ENCODE data around the gene SIN3A.

The SIN3A gene

DNA sequence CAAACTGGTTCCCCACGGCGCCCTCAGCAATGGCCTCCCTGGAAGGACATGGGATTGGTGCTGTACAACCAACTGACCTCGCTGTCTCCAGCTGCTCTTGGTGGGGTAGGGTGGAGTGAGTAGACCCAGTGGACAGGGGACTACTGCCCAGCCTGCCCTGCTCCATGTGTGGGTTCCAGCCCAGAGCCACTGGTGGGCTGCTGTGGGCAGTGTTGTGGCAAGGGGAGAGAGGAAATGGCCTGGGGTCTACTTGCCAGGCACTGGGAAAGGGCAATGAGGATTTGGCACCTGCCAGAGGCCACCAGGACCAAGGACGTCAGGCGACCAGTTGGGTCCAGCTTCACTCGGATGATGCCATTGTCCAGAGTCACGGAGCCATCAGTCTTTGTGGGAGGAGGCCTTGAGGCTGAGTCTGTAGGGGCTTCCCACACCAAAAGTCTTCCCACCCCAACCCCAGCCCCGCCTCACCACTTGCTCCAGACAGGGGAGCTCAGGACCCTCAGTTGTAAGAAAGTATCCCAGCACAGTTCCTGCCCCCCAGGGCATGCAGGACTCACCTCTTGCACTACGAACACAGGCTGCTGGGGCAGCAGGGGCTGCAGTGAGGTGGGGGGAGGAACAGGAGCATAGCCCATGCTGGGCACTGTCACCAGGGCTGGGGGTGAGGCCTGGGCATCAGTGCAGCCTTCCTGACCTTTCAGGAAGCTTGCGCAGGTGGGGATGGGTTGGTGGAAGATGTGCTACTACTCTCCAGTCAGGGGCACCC is 92.5 kb downstream of the SIN3A start:
- H3K9ac ChIP-seq (ENCODE audit: low read depth in 1 of 2, low read length in 2 of 2): no peak overlapping the region
- H3K27ac ChIP-seq (ENCODE audit: low read depth, low read length): no peak overlapping the region
- no peaks in the 10 kb centered on the region for H3K27me3 ChIP-seq (ENCODE audit: control insufficient read depth in 1 of 2, insufficient read depth in 2 of 2, low read length in 2 of 2)
- no peak overlapping the region for H3K4me3 ChIP-seq (ENCODE audit: low read depth in 1 of 2, low read length in 2 of 2)
- H3K4me1 ChIP-seq (ENCODE audit: control insufficient read depth in 1 of 2, insufficient read depth in 2 of 2, low read length in 2 of 2): no peaks in the 10 kb centered on the region
- peaks cover 28 to 83% of the 10 kb centered on the region in 2 donors for H3K36me3 ChIP-seq (ENCODE audit: control insufficient read depth in 1 of 2, insufficient read depth in 2 of 2, low read length in 2 of 2)
- H3K9me3 ChIP-seq (ENCODE audit: control insufficient read depth in 1 of 2, low read length in 2 of 2): no peaks in the 10 kb centered on the region

DNA sequence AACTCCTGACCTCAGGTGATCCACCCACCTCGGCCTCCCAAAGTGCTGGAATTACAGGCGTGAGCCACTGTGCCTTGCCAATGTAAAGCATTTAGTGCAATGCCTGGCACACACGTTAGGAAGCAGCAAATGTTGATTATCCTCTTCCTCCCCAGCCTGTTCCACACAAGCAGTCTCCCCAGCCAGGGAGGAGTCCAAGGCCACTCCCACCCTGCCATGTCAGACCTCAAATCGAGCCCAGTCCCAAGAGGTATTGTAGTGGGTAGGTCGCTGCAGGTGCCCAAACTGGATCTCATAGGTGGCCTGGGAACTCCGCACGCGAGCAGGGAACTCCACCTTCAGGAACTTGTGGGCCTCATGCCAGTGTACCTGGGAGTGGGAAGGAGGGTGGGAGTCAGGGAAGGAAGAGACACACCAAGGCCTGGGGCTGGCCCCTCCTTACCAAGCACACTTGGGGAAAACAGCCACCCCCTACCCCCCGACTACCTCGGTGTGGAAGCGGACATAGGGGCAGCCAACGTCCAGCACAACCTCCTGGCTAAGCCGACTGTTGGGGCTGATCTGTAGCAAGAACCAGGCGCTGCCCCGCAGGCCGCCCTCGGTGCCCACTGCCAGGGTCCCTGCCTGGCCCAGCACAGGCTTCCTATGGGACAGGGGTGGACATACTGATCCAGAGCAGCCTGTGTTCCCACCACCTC is 93.4 kb downstream of the SIN3A start:
- H3K4me3 ChIP-seq (ENCODE audit: low read depth in 1 of 2, low read length in 2 of 2): no peak overlapping the region
- no peaks in the 10 kb centered on the region for H3K27me3 ChIP-seq (ENCODE audit: control insufficient read depth in 1 of 2, insufficient read depth in 2 of 2, low read length in 2 of 2)
- no peak overlapping the region for H3K27ac ChIP-seq (ENCODE audit: low read depth, low read length)
- no peaks in the 10 kb centered on the region for H3K9me3 ChIP-seq (ENCODE audit: control insufficient read depth in 1 of 2, low read length in 2 of 2)
- no peak overlapping the region for H3K9ac ChIP-seq (ENCODE audit: low read depth in 1 of 2, low read length in 2 of 2)
- H3K4me1 ChIP-seq (ENCODE audit: control insufficient read depth in 1 of 2, insufficient read depth in 2 of 2, low read length in 2 of 2): no peaks in the 10 kb centered on the region
- H3K36me3 ChIP-seq (ENCODE audit: control insufficient read depth in 1 of 2, insufficient read depth in 2 of 2, low read length in 2 of 2): peaks cover 31 to 81% of the 10 kb centered on the region in 2 donors

DNA sequence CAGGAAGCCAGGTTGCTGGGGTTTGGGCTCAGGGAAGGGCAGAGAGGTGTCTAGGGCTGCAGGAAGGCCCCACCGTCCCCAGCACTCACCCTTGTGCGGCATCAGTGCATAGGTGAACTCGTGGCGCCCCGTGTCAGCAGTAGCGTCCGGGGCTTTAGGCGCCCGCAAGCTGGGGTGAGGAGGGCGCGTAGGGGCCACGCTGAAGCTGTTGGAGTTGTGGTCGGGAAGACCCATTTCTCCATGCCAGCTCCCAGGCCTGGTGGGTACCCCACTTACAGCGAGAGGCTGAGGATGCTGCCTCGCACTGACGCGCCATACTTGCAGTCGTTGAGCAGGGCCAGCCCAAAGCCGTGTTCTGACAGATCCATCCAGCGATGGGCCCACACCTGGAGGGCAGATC is 95.0 kb downstream of the SIN3A start:
- H3K27me3 ChIP-seq (ENCODE audit: control insufficient read depth in 1 of 2, insufficient read depth in 2 of 2, low read length in 2 of 2): no peaks in the 10 kb centered on the region
- no peak overlapping the region for H3K27ac ChIP-seq (ENCODE audit: low read depth, low read length)
- no peaks in the 10 kb centered on the region for H3K9me3 ChIP-seq (ENCODE audit: control insufficient read depth in 1 of 2, low read length in 2 of 2)
- H3K9ac ChIP-seq (ENCODE audit: low read depth in 1 of 2, low read length in 2 of 2): no peak overlapping the region
- H3K4me1 ChIP-seq (ENCODE audit: control insufficient read depth in 1 of 2, insufficient read depth in 2 of 2, low read length in 2 of 2): no peaks in the 10 kb centered on the region
- H3K4me3 ChIP-seq (ENCODE audit: low read depth in 1 of 2, low read length in 2 of 2): no peak overlapping the region
- H3K36me3 ChIP-seq (ENCODE audit: control insufficient read depth in 1 of 2, insufficient read depth in 2 of 2, low read length in 2 of 2): peaks cover 28 to 65% of the 10 kb centered on the region in 2 donors

DNA sequence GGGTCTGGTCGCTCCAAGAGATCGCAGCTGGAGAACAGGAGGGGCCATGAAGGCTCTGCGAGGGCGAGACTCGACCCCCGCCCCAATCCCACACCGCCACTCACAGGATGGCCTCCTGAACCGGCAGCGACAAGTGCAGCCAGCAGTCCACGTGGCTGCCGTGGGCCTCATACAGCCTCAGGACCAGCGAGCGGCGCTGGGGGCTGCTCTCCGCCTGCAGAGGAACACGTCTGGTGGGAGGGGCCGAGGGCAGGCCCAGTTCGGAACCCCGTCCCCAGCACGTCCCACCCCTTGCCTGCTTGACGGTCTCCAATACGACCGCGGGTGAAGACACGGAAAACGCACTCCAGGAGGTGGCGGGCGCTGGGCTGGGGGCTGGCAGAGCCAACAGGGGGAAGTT is 95.5 kb downstream of the SIN3A start:
- H3K27me3 ChIP-seq (ENCODE audit: control insufficient read depth in 1 of 2, insufficient read depth in 2 of 2, low read length in 2 of 2): no peaks in the 10 kb centered on the region
- H3K4me1 ChIP-seq (ENCODE audit: control insufficient read depth in 1 of 2, insufficient read depth in 2 of 2, low read length in 2 of 2): no peaks in the 10 kb centered on the region
- no peaks in the 10 kb centered on the region for H3K9me3 ChIP-seq (ENCODE audit: control insufficient read depth in 1 of 2, low read length in 2 of 2)
- H3K4me3 ChIP-seq (ENCODE audit: low read depth in 1 of 2, low read length in 2 of 2): no peak overlapping the region
- peaks cover 28 to 60% of the 10 kb centered on the region in 2 donors for H3K36me3 ChIP-seq (ENCODE audit: control insufficient read depth in 1 of 2, insufficient read depth in 2 of 2, low read length in 2 of 2)
- H3K9ac ChIP-seq (ENCODE audit: low read depth in 1 of 2, low read length in 2 of 2): no peak overlapping the region
- no peak overlapping the region for H3K27ac ChIP-seq (ENCODE audit: low read depth, low read length)

DNA sequence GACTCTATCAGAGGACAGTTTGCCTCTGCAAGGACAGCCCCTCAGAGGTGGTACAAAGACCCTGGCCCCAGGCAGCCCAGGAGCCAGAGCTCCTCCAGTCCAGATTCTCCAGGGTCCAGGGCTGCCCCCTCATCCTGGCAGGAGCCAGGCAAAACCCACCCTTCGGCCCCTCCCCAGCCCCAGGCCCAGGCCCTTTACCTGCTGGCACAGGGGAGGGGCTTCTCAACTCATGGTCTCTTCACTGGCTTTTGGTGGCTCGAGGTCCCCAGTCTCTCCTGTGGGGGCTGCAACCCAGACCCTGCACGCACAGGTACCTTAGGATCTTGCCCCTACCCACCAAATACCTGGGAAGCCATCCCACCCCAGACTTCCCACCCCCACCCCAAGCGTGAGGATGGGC is 96.1 kb downstream of the SIN3A start:
- Histone ChIP-seq H3K36me3 (ENCODE audit: control insufficient read depth in 1 of 2, insufficient read depth in 2 of 2, low read length in 2 of 2) (peaks cover 28 to 54% of the 10 kb centered on the region in 2 donors), H3K27me3 (ENCODE audit: control insufficient read depth in 1 of 2, insufficient read depth in 2 of 2, low read length in 2 of 2) (no peaks in the 10 kb centered on the region), H3K4me3 (ENCODE audit: low read depth in 1 of 2, low read length in 2 of 2) (no peak overlapping the region), H3K9ac (ENCODE audit: low read depth in 1 of 2, low read length in 2 of 2) (no peak overlapping the region), H3K27ac (ENCODE audit: low read depth, low read length) (no peak overlapping the region), H3K9me3 (ENCODE audit: control insufficient read depth in 1 of 2, low read length in 2 of 2) (no peaks in the 10 kb centered on the region), H3K4me1 (ENCODE audit: control insufficient read depth in 1 of 2, insufficient read depth in 2 of 2, low read length in 2 of 2) (peaks cover 0 to 2% of the 10 kb centered on the region in 2 donors)

DNA sequence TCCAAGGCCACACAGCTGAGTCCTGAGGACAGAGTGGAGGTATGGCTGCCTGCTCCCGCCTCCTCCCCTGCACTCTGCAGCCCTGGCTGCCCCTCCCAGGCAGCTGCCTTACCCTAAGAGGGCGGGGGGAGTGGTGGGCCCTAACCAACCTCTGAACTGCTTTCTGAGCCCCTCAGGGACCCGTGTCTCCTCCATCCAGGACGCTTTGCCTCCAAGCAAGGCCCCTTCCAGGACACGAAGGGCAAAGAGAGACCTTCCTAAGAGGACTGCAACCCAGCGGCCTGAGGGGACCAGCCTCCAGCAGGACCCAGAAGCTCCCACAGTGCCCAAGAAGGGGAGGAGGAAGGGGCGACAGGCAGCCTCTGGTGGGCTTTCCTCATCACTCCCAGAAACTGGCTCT is 97.0 kb downstream of the SIN3A start:
- peaks cover 24 to 45% of the 10 kb centered on the region in 2 donors for H3K36me3 ChIP-seq (ENCODE audit: control insufficient read depth in 1 of 2, insufficient read depth in 2 of 2, low read length in 2 of 2)
- no peaks in the 10 kb centered on the region for H3K27me3 ChIP-seq (ENCODE audit: control insufficient read depth in 1 of 2, insufficient read depth in 2 of 2, low read length in 2 of 2)
- no peak overlapping the region for H3K4me3 ChIP-seq (ENCODE audit: low read depth in 1 of 2, low read length in 2 of 2)
- H3K9ac ChIP-seq (ENCODE audit: low read depth in 1 of 2, low read length in 2 of 2): no peak overlapping the region
- H3K9me3 ChIP-seq (ENCODE audit: control insufficient read depth in 1 of 2, low read length in 2 of 2): no peaks in the 10 kb centered on the region
- peaks cover 7 to 10% of the 10 kb centered on the region in 2 donors for H3K4me1 ChIP-seq (ENCODE audit: control insufficient read depth in 1 of 2, insufficient read depth in 2 of 2, low read length in 2 of 2)
- H3K27ac ChIP-seq (ENCODE audit: low read depth, low read length): no peak overlapping the region

DNA sequence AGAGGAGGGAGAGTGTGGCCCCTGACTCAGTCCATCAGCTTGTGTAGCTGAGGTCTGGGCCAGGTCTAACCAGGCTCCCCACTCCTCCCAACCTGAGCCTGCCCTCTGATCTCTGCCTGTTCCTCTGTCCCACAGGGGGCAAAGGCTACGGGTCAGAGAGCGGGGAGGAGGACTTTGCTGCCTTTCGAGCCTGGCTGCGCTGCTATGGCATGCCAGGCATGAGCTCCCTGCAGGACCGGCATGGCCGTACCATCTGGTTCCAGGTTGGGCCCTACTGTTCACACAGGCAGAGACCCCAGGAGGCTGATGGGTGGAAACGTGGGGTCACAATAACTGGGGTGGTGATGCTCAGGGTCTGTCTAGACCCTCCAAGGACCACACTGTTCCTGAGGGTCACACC is 97.9 kb downstream of the SIN3A start:
- peaks cover 14 to 17% of the 10 kb centered on the region in 2 donors for H3K4me1 ChIP-seq (ENCODE audit: control insufficient read depth in 1 of 2, insufficient read depth in 2 of 2, low read length in 2 of 2)
- H3K9ac ChIP-seq (ENCODE audit: low read depth in 1 of 2, low read length in 2 of 2): no peak overlapping the region
- peaks cover 18 to 38% of the 10 kb centered on the region in 2 donors for H3K36me3 ChIP-seq (ENCODE audit: control insufficient read depth in 1 of 2, insufficient read depth in 2 of 2, low read length in 2 of 2)
- no peaks in the 10 kb centered on the region for H3K9me3 ChIP-seq (ENCODE audit: control insufficient read depth in 1 of 2, low read length in 2 of 2)
- no peak overlapping the region for H3K4me3 ChIP-seq (ENCODE audit: low read depth in 1 of 2, low read length in 2 of 2)
- no peaks in the 10 kb centered on the region for H3K27me3 ChIP-seq (ENCODE audit: control insufficient read depth in 1 of 2, insufficient read depth in 2 of 2, low read length in 2 of 2)
- H3K27ac ChIP-seq (ENCODE audit: low read depth, low read length): no peak overlapping the region

DNA sequence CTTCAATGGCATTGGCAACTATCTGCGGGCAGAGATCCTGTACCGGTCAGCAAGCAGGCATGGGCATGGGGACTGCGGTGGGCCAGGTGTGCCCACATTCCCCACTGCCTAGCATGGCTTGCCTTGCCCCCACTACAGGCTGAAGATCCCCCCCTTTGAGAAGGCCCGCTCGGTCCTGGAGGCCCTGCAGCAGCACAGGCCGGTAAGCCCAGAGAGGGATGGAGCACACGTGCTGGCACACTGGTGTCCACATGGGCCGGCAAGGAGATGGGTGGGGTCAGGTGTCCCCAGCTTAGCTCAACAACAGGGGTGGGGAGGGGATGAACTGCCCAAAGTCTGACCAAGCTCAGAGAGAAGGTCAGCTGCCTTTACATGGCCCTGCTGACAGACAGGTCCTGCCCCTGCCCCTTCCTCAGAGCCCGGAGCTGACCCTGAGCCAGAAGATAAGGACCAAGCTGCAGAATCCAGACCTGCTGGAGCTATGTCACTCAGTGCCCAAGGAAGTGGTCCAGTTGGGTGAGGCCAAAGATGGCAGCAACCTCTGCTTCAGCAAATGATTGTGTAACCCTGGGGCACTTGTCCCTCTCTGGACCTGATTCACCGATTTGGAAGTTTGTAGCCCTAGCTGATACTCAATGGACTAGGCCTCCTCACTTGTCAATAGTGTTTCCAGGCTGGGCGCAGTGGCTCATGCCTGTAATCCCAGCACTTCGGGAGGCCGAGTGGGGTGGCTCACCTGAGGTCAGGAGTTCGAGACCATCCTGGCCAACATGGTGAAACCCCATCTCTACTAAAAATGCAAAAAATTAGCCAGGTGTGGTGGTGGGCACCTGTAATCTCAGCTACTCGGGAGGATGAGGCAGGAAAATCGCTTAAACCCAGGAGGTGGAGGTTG is 99.1 kb downstream of the SIN3A start:
- no peaks in the 10 kb centered on the region for H3K9me3 ChIP-seq (ENCODE audit: control insufficient read depth in 1 of 2, low read length in 2 of 2)
- H3K27me3 ChIP-seq (ENCODE audit: control insufficient read depth in 1 of 2, insufficient read depth in 2 of 2, low read length in 2 of 2): no peaks in the 10 kb centered on the region
- H3K27ac ChIP-seq (ENCODE audit: low read depth, low read length): no peak overlapping the region
- H3K9ac ChIP-seq (ENCODE audit: low read depth in 1 of 2, low read length in 2 of 2): no peak overlapping the region
- no peak overlapping the region for H3K4me3 ChIP-seq (ENCODE audit: low read depth in 1 of 2, low read length in 2 of 2)
- H3K4me1 ChIP-seq (ENCODE audit: control insufficient read depth in 1 of 2, insufficient read depth in 2 of 2, low read length in 2 of 2): peaks cover 14 to 21% of the 10 kb centered on the region in 2 donors
- H3K36me3 ChIP-seq (ENCODE audit: control insufficient read depth in 1 of 2, insufficient read depth in 2 of 2, low read length in 2 of 2): peaks cover 12 to 29% of the 10 kb centered on the region in 2 donors

DNA sequence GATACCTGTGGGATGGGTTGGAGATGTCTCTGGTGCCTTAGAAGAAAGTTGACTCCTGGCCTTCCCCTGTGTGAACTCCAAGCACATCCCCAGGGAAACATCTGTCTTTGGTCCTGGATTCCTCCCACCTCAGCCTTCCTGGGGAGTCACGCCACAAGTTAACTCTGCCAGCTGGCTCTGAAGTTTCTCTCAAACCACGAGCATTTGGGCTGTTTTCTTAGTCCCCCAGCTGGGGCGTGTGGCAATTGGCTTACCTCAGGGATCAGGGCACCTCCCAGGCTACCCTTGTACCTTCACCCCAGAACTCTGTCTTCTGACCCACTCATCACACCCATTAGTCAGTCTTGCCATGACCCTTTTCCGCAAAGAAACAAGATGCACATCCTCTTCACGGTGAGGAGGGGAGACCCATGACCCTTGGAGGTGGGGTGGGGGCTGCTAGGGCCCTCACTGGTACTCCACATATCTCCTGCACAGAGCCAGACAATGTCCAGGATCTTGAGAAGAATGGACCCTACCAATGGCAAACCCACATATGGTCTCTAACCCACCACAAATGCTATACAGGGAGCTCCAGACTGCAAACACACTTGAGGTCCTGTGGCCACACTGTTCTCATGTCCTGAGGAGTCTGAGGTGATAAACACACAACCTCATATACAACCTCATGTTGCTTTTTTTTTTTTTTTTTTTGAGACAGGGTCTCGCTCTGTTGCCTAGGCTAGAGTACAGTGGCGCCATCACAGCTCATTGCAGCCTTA is 100.7 kb downstream of the SIN3A start:
- H3K36me3 ChIP-seq (ENCODE audit: control insufficient read depth in 1 of 2, insufficient read depth in 2 of 2, low read length in 2 of 2): peaks cover 4 to 16% of the 10 kb centered on the region in 2 donors
- H3K9ac ChIP-seq (ENCODE audit: low read depth in 1 of 2, low read length in 2 of 2): no peak overlapping the region
- H3K4me1 ChIP-seq (ENCODE audit: control insufficient read depth in 1 of 2, insufficient read depth in 2 of 2, low read length in 2 of 2): peaks cover 14 to 24% of the 10 kb centered on the region in 2 donors
- H3K4me3 ChIP-seq (ENCODE audit: low read depth in 1 of 2, low read length in 2 of 2): no peak overlapping the region
- H3K9me3 ChIP-seq (ENCODE audit: control insufficient read depth in 1 of 2, low read length in 2 of 2): no peaks in the 10 kb centered on the region
- no peak overlapping the region for H3K27ac ChIP-seq (ENCODE audit: low read depth, low read length)
- no peaks in the 10 kb centered on the region for H3K27me3 ChIP-seq (ENCODE audit: control insufficient read depth in 1 of 2, insufficient read depth in 2 of 2, low read length in 2 of 2)
